H1 (cell line): ENCODE measurements around the gene MRPL42. TPM values are rescaled to one million over a fixed set of nuclear protein-coding genes. Genes with fewer than 3 reads are reported as not detected.

ENCODE experiments used
- CTCF ChIA-PET: fragments of 300-600 bp; sonication (Branson Sonifier 250); formaldehyde crosslinking; loops from one replicate; lab custom pipeline; 2021; ENCODE audit not compliant: partially characterized antibody; lab: Charles Lee
- POLR2A ChIA-PET: fragments of 300-600 bp; sonication (Branson Sonifier 250); formaldehyde crosslinking; loops from one replicate; lab custom pipeline; 2021; ENCODE audit warnings: inconsistent platforms; ENCODE audit not compliant: partially characterized antibody; lab: Charles Lee
- DNase-seq, 2 experiments: peaks; one replicate each; pipeline versions ENCODE4 v3.0.0 to v3.0.0-alpha.2; 2010 to 2022; ENCODE audit warnings: low spot score in 2 of 2, low read depth in 1 of 2, mixed read lengths in 1 of 2
- FAIRE-seq: peaks from 2 replicates; lab custom pipeline; 2011; peaks lifted over from hg19 to GRCh38; lab: Jason Lieb, UNC
- H2AFZ ChIP-seq: 2 replicates; pipeline ENCODE4 v1.8.1; 2012; ENCODE audit warnings: low read length, inconsistent platforms
- H2AK5ac ChIP-seq: 2 replicates; pipeline ENCODE4 v1.6.1; 2013; ENCODE audit warnings: low read depth, low read length
- H2BK120ac ChIP-seq: replicated peaks from 2 replicates; pipeline ENCODE3; 2013; ENCODE audit warnings: low read depth, low read length, inconsistent platforms
- H2BK12ac ChIP-seq: 2 replicates; pipeline ENCODE4 v1.6.1; 2013; ENCODE audit warnings: low read depth, low read length
- H2BK15ac ChIP-seq: 2 replicates; pipeline ENCODE4 v1.6.1; 2013; ENCODE audit warnings: low read length
- H2BK20ac ChIP-seq: 2 replicates; pipeline ENCODE4 v1.6.1; 2013; ENCODE audit warnings: low read length
- H2BK5ac ChIP-seq: 2 replicates; pipeline ENCODE4 v1.6.1; 2013; ENCODE audit warnings: low read depth, low read length
- H3K14ac ChIP-seq: 2 replicates; pipeline ENCODE4 v1.6.1; 2013; ENCODE audit warnings: inconsistent platforms; ENCODE audit not compliant: insufficient read length
- H3K18ac ChIP-seq: 2 replicates; pipeline ENCODE4 v1.6.1; 2013; ENCODE audit warnings: low read length; ENCODE audit errors: extremely low read depth
- H3K23ac ChIP-seq: 2 replicates; pipeline ENCODE4 v1.6.1; 2013; ENCODE audit warnings: inconsistent platforms; ENCODE audit not compliant: insufficient read length
- H3K23me2 ChIP-seq: 2 replicates; pipeline ENCODE4 v1.6.1; 2013; ENCODE audit warnings: low read depth, low read length
- H3K27ac ChIP-seq: 2 replicates; pipeline ENCODE4 v1.6.1; 2011; ENCODE audit warnings: low read depth, low read length, inconsistent platforms
- H3K27me3 ChIP-seq, 4 experiments: replicated peaks in 1 of 4; 1 replicate in 1 of 4; 2 replicates in 3 of 4; pipeline versions ENCODE4 v1.6.1 to v1.8.1; 2011 to 2013; ENCODE audit warnings: low read length in 3 of 4, mild to moderate bottlenecking in 3 of 4, inconsistent platforms in 2 of 4, mixed read lengths in 2 of 4, moderate library complexity in 1 of 4; ENCODE audit not compliant: control insufficient read depth in 3 of 4, insufficient read depth in 3 of 4; ENCODE audit errors: extremely low read depth in 1 of 4
- H3K36me3 ChIP-seq, 4 experiments: 2 replicates each; pipeline versions ENCODE4 v1.6.1 to v1.8.1; 2011 to 2013; ENCODE audit warnings: mild to moderate bottlenecking in 4 of 4, low read length in 3 of 4, moderate library complexity in 2 of 4, control low read depth in 1 of 4, inconsistent platforms in 1 of 4; ENCODE audit not compliant: insufficient read depth in 4 of 4, control insufficient read depth in 2 of 4
- H3K4ac ChIP-seq: replicated peaks from 2 replicates; pipeline ENCODE3; 2013; ENCODE audit warnings: low read length, low read depth, mixed read lengths, inconsistent platforms; ENCODE audit not compliant: insufficient read length
- H3K4me1 ChIP-seq, 4 experiments: replicated peaks in 1 of 4; 1 replicate in 1 of 4; 2 replicates in 3 of 4; pipeline versions ENCODE4 v1.6.1 to v1.8.1; 2011 to 2013; ENCODE audit warnings: low read length in 3 of 4, inconsistent platforms in 2 of 4, mixed read lengths in 1 of 4; ENCODE audit not compliant: insufficient read depth in 4 of 4, control insufficient read depth in 3 of 4
- H3K4me2 ChIP-seq, 2 experiments: 2 replicates each; pipeline versions ENCODE4 v1.6.1 to v1.8.1; 2011 to 2013; ENCODE audit warnings: low read depth in 2 of 2, low read length in 2 of 2, control low read depth in 1 of 2, inconsistent platforms in 1 of 2, mild to moderate bottlenecking in 1 of 2; ENCODE audit not compliant: insufficient read depth in 1 of 2
- H3K4me3 ChIP-seq, 4 experiments: fragments of 200-600, 300-600 bp in 1 of 4; sonication (generic), shearing (Covaris generic), sonication (Bioruptor Twin) in 1 of 4; 2 replicates each; pipeline versions ENCODE4 v1.5.1 to v1.8.1; 2011 to 2016; ENCODE audit warnings: low read length in 4 of 4, low read depth in 3 of 4, control low read depth in 2 of 4, inconsistent platforms in 2 of 4, mild to moderate bottlenecking in 2 of 4, mixed read lengths in 1 of 4, moderate library complexity in 1 of 4; ENCODE audit not compliant: insufficient read depth in 2 of 4; ENCODE audit errors: extremely low read depth in 1 of 4
- H3K56ac ChIP-seq: replicated peaks from 2 replicates; pipeline ENCODE3; 2013; ENCODE audit warnings: low read depth, mild to moderate bottlenecking, mixed read lengths, low read length, inconsistent platforms; ENCODE audit not compliant: insufficient read length
- H3K79me1 ChIP-seq: 2 replicates; pipeline ENCODE4 v1.6.1; 2013; ENCODE audit warnings: low read depth, low read length, control low read depth
- H3K79me2 ChIP-seq, 2 experiments: 2 replicates each; pipeline versions ENCODE4 v1.6.1 to v1.8.1; 2012 to 2013; ENCODE audit warnings: low read length in 2 of 2, mild to moderate bottlenecking in 2 of 2, inconsistent platforms in 1 of 2; ENCODE audit not compliant: insufficient read depth in 2 of 2, control insufficient read depth in 1 of 2
- H3K9ac ChIP-seq, 4 experiments: replicated peaks in 1 of 4; 1 replicate in 1 of 4; 2 replicates in 3 of 4; pipeline versions ENCODE4 v1.6.1 to v1.8.1; 2011 to 2013; ENCODE audit warnings: low read depth in 3 of 4, low read length in 3 of 4, control low read depth in 2 of 4, mild to moderate bottlenecking in 2 of 4, moderate library complexity in 2 of 4, inconsistent platforms in 1 of 4; ENCODE audit errors: extremely low read depth in 1 of 4
- H3K9me3 ChIP-seq, 2 experiments: 2 replicates each; pipeline versions ENCODE4 v1.6.1 to v1.8.1; 2012 to 2013; ENCODE audit warnings: mild to moderate bottlenecking in 2 of 2, moderate library complexity in 2 of 2, control low read depth in 1 of 2, inconsistent platforms in 1 of 2, low read depth in 1 of 2, low read length in 1 of 2, mixed read lengths in 1 of 2; ENCODE audit not compliant: insufficient read depth in 2 of 2
- H4K20me1 ChIP-seq, 2 experiments: replicated peaks in 1 of 2; 2 replicates each; pipeline versions ENCODE3 to v1.8.1; 2011 to 2013; ENCODE audit warnings: inconsistent platforms in 2 of 2, low read length in 2 of 2, mild to moderate bottlenecking in 1 of 2; ENCODE audit not compliant: insufficient read depth in 2 of 2, control insufficient read depth in 1 of 2
- H4K5ac ChIP-seq: 2 replicates; pipeline ENCODE4 v1.6.1; 2013; ENCODE audit warnings: low read length, low read depth, mixed read lengths, inconsistent platforms; ENCODE audit not compliant: insufficient read length
- H4K8ac ChIP-seq: 2 replicates; pipeline ENCODE4 v1.8.0; 2013; ENCODE audit warnings: mild to moderate bottlenecking, moderate library complexity, low read length, inconsistent platforms; ENCODE audit not compliant: insufficient read depth; ENCODE audit errors: extremely low read depth
- H4K91ac ChIP-seq: replicated peaks from 2 replicates; pipeline ENCODE3; 2013; ENCODE audit warnings: low read length, mixed read lengths, inconsistent platforms; ENCODE audit not compliant: insufficient read length
- CBX5 ChIP-seq: fragments of 300-800, 300-1000 bp; sonication (generic); IDR thresholded peaks from 2 replicates; pipeline ENCODE4 v1.7.1; 2016; ENCODE audit warnings: antibody characterized with exemption, low read length, low read depth
- EZH2 ChIP-seq: fragments of 200-600 bp; sonication (generic); IDR thresholded peaks from 2 replicates; pipeline ENCODE4 v1.7.1; 2012; ENCODE audit warnings: low read depth, mild to moderate bottlenecking, moderate library complexity, low read length, inconsistent platforms; ENCODE audit not compliant: severe bottlenecking
- KDM1A ChIP-seq: fragments of 200-600, 300-600 bp; sonication (generic); IDR thresholded peaks from 2 replicates; pipeline ENCODE4 v1.7.1; 2016; ENCODE audit warnings: mild to moderate bottlenecking, low read length, borderline replicate concordance
- NANOG ChIP-seq: IDR thresholded peaks from 2 replicates; pipeline ENCODE4 v1.6.1; 2011; ENCODE audit warnings: low read length, low read depth, mild to moderate bottlenecking, inconsistent platforms; ENCODE audit not compliant: insufficient read depth, poor library complexity, severe bottlenecking
- POLR2AphosphoS5 ChIP-seq: IDR thresholded peaks from 2 replicates; pipeline ENCODE4 v1.6.1; 2011; ENCODE audit warnings: low read depth, low read length
- TEAD4 ChIP-seq: IDR thresholded peaks from 2 replicates; pipeline ENCODE4 v1.6.1; 2012; ENCODE audit warnings: low read depth, low read length, inconsistent platforms, mixed read lengths
- YY1 ChIP-seq: IDR thresholded peaks from 2 replicates; pipeline ENCODE4 v1.6.1; 2011; ENCODE audit warnings: low read depth, mild to moderate bottlenecking, low read length
- ZNF274 ChIP-seq: IDR thresholded peaks from 2 replicates; pipeline ENCODE4 v1.7.0; 2012; ENCODE audit warnings: low read length, borderline replicate concordance; ENCODE audit errors: extremely low read depth
- polyA plus RNA-seq, 7 experiments: library from polyadenylated mRNA; depleted of rRNA in 3 of 7; stranded (reverse) in 5 of 7; unstranded in 2 of 7; fragments of >200 nt in 5 of 7; fragments of 200-250 nt in 2 of 7; gene quantifications; 1 replicate in 5 of 7; 2 replicates in 1 of 7; 4 replicates in 1 of 7; pipeline versions ENCODE4 v1.2.1 to v1.2.3, GENCODE V29; 2011 to 2013; ENCODE audit warnings: missing spikeins in 2 of 7, mixed read lengths in 2 of 7
- total RNA-seq: library from RNA; stranded (reverse); fragmentation: NEBNext Ultra II Directional; extraction: Animal tissue kit (Norgen Biotek cat#: 25700); gene quantifications from 2 replicates; pipeline ENCODE4 v1.2.1, GENCODE V29; 2021

Gene MRPL42
- total and polyA plus RNA-seq, 2 of the 8 experiments (the other 6 are each of a cell fraction or from before 2014, with no cell fraction given), result 110 to 176 TPM

- H3K79me1 ChIP-seq, result no peaks in the 10 kb centered on the region; the same call in 1 of the 2 replicates
- H4K91ac ChIP-seq, result no peak overlapping the region
- no peaks in the 10 kb centered on the region for H3K4me1 ChIP-seq
- no peak overlapping the region for H2BK15ac ChIP-seq
- H3K4me3 ChIP-seq, result no peak overlapping the region
- H3K27me3 ChIP-seq, result no peaks in the 10 kb centered on the region
- H2BK120ac ChIP-seq, result no peak overlapping the region
- no peak overlapping the region for H3K27ac ChIP-seq
- no peak overlapping the region for H3K23ac ChIP-seq
- no peak overlapping the region for H3K14ac ChIP-seq
- no peak overlapping the region for H3K9ac ChIP-seq
- H3K18ac ChIP-seq, result no peak overlapping the region
- H2AK5ac ChIP-seq, result no peak overlapping the region
- no peak overlapping the region for H4K5ac ChIP-seq
- H4K20me1 ChIP-seq, result peaks cover 3 to 12% of the 10 kb centered on the region in 2 experiments
- H2BK12ac ChIP-seq, result no peak overlapping the region
- H2AFZ ChIP-seq, result no peak overlapping the region
- no peak overlapping the region for H2BK20ac ChIP-seq
- no peak for DNase-seq
- H2BK5ac ChIP-seq, result no peak overlapping the region
- no peak overlapping the region for H3K4me2 ChIP-seq
- H3K79me2 ChIP-seq, result peaks cover 0 to 37% of the 10 kb centered on the region in 2 experiments; a peak in 2 of 4 replicates
- no peak for TF ChIP-seq ZNF274
- no peak for TF ChIP-seq EZH2
- no peak for TF ChIP-seq CBX5
- TF ChIP-seq NANOG, result no peak
- no peak for TF ChIP-seq TEAD4
- no peak for TF ChIP-seq KDM1A
- TF ChIP-seq POLR2AphosphoS5, result no peak
- TF ChIP-seq YY1, result no peak
- TF ChIP-seq, all 59 proteins: peak for 0
- no peaks in the 10 kb centered on the region for H3K23me2 ChIP-seq
- CTCF ChIA-PET, result interaction anchor here (0.7 to 3.3 kb wide), 4 partner anchors 11 to 48 kb away, joined by 3 to 10 read pairs (median 4); no protein-coding TSS in a partner anchor
- no peaks in the 10 kb centered on the region for H3K9me3 ChIP-seq
- POLR2A ChIA-PET, result interaction anchor here (1.1 to 4.7 kb wide), 4 partner anchors 10 to 20 kb away, joined by 3 to 17 read pairs (median 6); partner anchors contain the start of gene MRPL42
- H4K8ac ChIP-seq, result no peak overlapping the region
- H3K4ac ChIP-seq, result no peak overlapping the region
- no peak for FAIRE-seq
- H3K36me3 ChIP-seq, result peaks cover 14 to 68% (median 40%) of the 10 kb centered on the region in 4 experiments
- H3K56ac ChIP-seq, result no peak overlapping the region
Measured at GRCh38 chr12:93476555-93476954, 9.2 kb downstream of the MRPL42 start.
